Fibroblast of gingiva (primary cell): ENCODE results near the gene HS6ST1.

Experiments
- DNase-seq: peaks from one replicate; pipeline ENCODE4 v3.0.0-alpha.2; 2011; ENCODE audit warnings: low read depth

The HS6ST1 gene, protein sequence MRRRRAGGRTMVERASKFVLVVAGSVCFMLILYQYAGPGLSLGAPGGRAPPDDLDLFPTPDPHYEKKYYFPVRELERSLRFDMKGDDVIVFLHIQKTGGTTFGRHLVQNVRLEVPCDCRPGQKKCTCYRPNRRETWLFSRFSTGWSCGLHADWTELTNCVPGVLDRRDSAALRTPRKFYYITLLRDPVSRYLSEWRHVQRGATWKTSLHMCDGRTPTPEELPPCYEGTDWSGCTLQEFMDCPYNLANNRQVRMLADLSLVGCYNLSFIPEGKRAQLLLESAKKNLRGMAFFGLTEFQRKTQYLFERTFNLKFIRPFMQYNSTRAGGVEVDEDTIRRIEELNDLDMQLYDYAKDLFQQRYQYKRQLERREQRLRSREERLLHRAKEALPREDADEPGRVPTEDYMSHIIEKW

DNA sequence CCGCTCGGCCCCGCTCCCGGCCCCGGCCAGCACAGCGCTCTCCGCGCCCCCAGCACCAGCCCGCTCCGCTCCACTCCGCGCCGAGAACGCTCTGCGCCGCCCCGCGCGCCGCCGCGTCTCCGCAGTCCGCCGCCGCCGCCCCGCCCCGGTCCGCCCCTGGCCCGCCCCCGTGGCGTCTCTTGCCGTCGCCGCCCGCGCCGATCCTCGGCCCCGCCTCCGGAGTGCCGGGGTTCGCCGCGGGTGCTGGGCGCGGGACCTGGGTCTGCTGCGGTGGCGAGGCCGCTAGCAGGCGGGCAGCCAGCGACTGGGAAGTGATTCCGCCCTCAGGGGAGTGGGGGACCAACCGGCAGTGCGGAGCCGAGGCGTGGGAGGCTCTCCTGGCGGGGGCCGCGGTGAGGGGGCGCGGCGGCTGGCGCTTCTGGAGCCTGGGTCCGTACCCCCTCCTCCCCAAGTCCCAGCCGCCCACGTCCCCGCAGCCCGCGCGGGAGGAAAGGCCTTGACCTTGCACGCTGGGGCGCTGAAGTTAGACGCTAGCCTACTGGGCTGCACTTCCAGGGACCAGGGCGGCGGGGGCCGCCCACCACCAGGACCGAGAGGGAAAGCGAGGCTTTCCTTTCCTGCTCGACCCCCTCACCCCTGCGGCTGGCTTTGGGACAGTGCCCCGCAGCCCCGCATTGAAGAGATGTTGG is at the start of gene HS6ST1:
HS6ST1 (minus strand) TSS at position 93 of the 689 bp plus-strand sequence. CDS start 305 bp downstream, outside the sequence.
- peak; percentile 86 for DNase-seq

DNA sequence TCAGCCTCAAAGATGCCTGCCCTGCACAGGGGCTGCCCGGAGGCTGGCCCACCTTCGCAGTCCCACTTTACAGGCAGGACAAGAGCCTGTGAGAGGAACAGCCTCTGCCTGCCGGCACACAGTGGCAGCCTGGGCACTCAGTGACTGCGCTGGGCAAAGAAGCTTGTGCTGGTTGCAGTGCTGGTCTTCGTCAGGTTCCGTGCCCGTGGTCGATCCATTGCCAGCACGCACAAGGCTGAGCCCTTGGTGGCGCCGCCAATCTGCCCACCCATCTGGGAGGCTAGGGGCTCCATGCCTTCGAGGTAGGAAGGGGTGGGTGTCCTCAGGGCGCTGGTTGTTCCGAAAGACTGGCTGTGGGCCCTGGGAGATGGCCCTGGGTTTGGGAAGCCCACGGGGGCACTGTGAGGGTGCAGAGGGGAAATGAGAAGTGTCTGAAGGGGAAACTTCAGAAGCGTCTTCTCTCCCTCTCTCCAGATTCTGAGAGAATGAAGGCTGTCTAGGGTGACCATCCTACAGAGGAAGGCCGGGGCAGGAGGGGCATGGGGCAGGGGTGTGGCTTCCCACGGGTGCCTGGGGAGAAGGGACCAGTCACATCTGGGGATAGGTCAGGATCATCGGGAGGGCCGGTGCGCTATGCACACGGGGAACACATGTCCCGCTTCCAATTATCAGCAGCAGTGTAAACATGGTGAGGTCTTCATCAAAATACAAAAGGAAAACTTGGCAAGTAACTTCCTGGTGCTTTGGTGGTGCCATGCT is 49.1 kb upstream of the HS6ST1 start:
- no peak for DNase-seq

DNA sequence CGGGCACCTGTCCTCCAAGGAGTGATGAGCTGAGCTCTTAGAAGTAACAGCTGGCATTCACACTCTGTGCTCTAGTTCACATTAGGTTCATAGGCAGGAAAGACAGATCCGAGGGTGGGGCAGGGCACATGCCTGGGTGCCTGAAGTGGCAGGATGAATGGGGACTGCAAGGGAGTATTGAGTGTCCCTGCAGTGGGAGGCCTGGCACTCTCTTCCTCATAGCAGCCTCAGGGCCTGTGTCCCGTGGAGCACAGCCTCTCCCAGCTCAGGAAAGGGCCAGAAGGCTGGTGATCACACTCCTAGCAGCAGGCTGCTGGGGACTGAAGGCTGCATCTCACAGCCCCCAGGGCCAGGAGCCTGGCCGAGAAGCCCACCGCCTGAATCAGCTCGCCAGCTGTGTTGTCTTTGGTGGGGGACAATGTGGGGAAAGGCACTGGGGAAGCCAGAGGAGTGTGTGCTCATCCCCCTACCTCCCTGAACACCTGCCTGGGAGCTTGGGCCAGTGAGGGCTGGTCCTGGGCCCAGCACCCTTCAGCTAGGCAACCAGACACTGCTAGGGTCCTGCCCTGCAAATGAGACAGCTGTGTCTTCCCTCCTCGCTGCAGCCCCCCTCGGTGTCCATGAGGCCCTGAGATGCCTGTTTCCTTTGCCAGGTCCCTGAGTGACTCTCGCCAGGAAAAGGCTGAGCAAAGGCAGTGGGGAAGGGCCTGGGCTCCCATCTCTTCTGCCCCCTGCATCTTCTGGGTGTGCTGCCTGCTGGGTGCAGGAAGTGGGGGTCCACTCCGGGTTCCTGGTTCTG is 48.2 kb upstream of the HS6ST1 start:
- no peak for DNase-seq

DNA sequence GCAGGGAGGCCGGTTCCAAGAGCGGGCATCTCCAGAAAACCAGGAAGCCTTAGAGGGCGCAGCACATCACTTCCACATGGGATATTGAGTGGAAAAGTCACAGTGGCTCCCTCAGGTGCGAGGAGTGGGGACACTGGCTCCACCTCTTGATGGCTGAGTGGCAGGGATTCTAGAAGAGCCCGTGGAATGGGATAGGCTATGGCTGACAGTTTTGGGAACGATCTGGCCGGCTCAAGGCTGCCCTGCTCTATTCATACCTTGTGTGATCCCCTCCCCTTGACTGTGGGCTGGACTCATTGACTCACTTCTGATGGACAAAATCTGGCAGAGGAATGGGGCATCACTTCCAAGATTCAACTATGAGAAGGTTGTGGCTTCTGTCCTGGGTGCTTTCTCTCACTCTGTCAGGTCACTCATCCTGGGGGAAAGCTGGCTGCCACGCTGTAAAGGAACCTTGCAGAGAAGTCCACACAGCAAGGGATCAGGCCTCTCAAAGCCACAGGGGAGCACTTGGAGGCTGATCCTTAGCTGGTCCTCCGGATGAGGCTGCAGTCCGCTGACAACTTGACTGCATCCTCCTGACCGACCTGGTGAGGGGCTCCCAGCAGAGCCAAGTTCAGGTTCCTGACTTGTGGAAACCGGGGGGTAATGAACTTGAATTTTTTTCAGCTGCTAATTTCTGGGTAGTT is 46.7 kb upstream of the HS6ST1 start:
- no peak for DNase-seq

DNA sequence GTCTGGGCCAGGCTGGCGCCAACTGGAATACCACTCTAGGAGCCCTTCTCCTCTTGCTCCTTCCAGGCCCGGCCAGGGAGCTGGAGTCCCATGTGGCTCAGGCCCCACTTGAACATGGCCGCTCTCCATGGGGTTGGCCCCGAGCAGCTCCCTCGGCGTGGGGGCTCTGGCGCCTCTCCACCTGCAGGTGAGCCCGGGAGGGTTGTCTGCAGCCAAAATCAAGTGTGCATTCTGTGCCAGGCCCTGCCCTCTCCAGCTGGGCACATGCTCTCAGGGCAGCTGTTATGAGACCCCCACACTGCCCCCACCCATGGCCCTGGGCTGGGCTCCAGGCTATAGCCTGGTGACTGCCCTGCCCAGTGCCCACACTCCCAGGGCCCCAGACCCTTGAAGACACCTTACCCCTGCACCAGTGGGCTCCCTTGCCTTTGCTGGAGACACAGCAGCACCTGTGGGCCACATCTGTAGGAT is 45.8 kb upstream of the HS6ST1 start:
- DNase-seq = no peak

DNA sequence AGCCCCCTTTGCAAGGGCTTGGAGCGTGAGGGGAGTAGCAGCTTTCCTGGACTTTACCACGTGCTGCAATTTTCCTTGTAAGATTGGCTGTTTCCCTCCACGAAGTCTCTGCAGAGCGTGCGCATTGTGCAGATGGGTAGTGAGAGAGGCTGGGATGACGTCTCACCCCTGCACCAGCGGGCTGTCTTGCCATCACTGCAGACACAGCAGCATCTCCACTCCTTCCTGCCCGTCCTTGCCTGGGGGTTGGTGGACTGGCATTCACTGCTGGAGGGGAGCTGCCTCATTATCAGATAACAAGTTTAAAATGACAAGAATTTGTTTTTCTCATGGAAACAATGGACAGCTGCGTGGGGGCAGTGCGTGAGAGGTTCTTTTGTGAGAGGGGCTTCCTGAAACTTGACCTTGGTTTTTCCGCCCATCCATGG is 45.3 kb upstream of the HS6ST1 start:
- DNase-seq = no peak

DNA sequence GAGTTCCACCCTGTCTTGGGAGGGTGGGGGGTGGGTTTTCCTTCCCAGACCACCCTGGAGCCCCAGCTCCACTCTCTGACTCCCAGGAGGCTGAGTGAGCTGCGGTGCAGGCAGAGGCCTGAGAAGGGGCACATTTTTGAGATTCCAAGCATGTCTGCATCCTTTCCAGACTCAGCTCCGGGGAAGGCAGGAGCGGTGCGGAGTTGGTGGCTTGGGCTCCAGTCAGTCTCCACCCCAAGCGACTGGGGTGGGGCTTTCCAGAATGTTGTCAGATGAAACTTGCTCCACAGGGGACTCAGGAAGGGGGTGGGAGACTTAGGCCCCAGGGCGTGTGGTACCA is 44.2 kb upstream of the HS6ST1 start:
- peak; percentile 70 for DNase-seq

DNA sequence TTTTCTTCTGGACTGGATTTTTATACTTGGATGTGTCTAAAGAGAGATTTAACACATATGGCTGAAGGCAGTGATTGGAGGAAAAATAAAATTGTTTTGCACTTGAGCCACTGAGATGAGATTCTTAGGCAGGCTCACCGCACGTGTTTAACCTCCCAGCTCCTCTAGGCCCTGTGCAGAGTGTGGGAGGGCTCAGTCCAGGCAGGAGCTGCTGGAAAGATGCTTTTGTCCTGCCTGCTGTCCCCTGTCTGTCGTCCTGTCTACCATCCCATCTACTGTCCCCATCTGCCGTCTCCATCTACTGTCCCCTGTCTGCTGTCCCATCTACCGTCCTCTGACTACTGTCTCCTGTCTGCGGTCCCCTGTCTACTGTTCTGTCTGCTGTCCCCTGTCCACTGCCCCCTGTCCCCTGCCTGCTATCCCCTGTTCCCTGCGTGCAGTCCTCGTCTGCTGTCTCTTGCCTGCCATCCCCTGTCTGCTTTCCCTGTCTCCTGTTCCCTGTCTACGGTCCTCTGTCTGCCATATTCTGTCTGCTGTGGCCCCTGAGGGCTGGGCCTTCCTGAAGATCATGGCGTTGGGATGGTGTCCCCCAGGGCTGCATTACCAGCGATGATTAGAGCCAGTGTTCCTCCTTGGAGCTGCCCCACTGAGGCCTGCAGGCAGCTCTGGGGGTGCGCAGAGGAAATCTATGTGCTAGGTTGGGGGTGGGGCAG is 43.7 kb upstream of the HS6ST1 start:
- DNase-seq = no peak

DNA sequence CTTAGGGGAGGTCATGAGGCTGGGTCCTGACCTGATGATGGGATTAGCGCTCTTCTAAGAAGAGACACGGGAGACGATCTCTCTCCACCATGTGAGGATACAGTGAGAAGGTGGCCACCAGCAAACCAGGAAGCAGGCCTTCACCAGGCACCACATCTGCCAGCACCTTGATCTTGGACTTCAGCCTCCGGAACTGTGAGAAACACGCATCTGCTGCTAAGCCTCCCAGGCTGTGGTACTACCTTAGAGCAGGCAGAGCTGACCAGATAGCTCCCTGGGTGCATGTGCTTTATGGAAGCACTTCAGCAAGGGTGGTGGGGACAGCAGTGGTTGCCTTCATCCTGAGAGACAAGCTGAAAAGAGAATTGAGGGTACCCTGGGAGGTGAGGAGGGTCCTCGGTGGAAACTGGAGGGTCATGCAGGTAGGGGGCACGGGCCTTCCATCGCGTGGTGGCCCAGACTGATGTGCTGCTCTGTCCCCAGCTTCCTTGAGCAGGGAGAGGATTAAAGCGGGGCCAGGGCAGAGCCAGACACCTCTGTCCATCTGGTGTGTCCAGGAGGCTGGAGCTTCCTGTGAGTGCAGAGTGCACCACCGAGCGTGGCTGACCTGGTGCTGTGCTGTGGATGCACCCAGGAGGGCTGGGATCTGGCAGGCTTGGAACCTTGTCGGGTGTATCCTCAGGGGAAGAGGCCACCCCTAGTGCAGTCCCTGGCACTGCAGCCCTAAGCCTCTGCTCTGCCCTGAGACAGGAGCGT is 42.9 kb upstream of the HS6ST1 start:
- DNase-seq = no peak

DNA sequence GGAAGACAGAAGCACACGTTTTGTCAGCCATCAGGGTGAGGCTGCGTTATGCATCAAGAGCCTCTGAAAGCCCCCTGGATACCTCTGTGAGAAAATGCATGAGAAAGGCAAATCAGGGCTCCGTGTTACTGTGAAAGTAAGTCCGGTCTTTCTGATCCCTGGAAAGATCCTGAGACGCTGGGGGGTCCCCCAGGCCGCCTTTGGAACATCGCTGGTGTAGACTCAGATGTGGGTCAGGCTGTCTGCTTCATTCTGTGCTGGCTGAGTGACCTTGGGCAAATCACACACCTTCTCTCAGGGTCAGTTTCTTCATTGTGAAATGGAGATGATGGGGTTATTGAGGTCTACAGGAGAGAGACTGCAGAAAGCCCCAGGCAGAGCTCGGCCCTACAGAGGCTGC is 42.0 kb upstream of the HS6ST1 start:
- no peak for DNase-seq

DNA sequence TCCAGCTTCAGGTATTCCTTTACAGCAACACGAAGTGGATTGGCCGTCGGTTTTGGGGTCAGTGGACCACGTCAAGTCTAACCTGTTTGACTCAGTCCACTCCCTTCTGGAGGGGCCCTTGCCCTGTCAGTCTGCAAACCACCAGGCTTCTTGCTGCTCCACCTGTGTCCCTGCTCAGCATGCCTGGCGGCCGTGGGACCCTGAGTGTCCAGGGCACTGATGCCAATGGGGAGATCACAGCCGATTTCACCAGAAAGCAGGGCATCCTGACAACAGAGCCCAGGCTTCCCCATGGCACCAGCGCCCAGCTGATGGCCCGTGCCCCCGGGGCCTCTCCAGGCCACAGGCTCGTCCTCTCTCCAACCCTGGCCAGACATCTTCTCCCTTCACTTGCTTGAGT is 41.2 kb upstream of the HS6ST1 start:
- DNase-seq = no peak

DNA sequence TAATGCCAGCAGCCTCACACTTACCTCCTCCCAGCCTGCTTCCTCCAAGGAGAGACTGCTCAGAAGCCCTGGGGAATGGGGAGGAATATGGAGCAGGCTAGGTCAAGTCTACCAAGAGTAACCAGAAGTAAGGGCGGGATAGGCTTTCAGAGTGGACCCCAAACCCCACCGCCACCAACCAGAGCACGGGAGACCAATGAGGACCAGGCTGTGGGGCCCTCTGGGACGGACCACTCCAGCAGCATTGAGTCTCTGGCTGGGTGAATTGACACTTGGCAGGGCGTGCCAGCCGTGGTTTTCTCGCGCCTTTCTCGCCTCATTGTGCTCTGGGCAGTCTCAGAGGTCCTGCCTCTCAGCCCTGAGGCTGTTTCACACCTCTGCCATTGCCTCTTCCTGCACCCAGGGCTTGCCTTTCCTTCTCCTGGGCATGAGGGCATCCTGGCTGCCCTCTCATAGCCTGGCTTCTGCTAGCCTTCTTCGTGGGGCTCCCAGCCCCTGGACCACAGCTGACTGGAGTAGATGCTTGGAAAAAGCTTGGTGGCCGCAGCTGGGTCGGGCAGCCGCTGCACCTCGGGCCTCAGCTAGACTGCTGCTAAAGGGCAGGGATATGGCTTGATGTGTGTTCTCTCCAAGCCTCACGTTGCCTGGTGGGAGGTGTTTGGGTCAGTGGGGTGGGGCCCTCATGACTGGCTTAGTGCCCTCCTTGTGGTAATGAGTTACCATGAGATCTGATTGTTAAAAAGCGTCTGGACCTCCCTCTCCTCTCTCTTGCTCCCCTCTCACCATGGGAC is 40.5 kb upstream of the HS6ST1 start:
- DNase-seq = no peak

DNA sequence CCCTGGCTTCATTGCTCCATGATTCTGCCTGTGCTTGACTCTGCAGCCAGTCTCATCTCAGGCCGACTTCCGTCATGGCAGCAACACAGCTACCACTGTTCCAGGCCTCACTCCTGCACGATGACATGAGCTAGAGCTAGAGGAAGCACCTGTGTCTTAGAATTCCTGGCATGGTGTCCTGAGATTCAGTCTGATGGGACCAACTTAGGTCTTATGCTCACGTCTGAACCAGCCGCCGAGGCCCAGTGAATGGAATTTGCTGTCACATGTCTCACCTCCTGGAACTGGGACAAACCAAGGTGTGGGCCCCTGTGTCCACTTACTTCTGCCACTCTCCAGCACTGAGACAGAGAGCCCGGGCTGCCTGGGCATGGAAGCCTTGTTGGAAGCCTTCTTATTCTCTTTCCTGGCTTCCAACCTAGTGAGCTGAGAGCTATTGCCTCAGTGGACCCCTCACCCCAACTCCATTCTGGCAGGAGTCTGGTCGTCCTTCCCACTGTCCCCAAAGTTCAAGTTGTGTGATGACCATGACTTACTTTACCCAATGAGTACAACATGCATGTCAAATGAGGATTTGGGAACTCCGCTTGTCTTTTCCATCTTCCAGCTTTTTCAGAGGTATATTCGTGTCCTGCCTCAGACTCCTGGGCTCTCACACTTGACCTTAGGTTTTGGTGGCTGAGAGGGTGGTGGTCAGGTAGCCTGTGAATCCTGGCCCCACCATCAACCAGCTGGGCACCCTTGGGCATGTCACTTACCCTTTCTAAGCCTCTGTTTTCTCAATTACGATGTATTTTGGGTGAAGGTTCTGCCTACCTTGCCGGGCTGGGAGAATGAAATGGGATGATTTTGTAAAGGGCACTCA is 39.1 kb upstream of the HS6ST1 start:
- no peak for DNase-seq

DNA sequence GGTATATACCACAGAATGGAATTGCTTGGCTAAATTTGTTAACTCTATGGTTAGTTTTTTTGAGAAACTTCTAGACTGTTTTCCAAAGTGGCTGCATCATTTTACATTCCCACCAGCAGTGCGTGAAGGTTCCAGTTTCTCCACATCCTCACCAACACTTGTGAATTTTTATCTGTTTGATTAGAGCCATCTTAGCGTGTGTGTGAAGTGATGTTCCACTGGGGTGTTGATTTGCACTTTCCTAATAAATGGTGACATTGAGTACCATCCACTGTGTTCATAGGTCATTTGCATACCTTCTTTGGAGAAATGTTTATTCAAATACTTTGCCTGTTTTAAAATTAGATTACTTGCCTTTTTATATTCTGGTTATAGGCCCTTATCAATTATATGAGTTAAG is 37.5 kb upstream of the HS6ST1 start:
- no peak for DNase-seq

DNA sequence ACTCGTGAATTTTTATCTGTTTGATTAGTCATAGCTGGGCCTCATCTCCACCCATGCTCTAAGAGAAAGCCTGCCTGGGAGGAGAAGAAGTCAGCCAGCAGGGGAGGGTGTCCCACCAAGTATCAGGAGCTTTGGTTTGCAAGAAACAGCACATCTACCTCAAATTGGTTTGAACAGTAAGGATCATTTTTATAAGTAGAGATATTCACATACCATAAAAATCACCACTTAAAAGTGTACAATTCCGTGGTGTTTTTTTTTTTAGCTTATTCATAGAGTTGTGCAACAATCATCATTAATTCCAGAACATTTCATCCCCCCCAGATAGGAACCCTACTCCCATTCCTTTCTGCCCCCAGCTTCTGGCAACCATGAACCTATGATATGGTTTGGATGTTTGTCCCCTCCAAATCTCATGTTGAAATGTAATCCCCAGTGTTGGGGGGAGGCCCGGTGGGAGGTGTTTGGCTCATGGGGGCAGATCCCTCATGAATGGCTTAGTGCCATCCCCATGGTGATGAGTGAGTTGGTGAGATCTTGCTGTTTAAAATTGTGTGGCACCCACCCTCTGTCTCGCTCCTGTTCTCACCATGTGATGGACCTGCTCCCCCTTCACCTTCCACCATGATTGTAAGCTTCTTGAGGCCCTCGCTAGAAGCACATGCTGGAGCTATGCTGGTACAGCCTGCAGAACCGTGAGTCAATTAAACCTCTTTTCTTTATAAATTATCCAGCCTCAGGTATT is 36.2 kb upstream of the HS6ST1 start:
- peak; percentile 61 for DNase-seq

DNA sequence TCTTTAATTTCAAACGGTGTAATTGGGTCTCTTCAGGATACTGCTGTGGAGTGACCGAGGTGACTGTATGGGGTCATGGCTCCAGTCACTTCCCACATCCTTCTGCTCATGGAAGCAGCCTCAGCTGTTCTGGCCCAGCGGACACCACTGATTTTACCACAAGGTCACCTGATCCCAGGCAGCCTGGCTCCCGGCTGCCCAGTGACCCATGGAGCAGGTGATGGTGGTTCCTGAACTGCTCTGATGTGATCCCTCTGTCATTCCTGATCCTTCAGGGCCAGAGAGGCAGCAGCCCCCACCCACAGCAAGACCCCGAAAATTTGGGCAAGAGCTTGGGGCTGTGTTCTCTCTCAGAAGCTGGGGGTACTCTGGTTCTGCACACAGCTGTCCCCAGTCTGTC is 35.5 kb upstream of the HS6ST1 start:
- no peak for DNase-seq

DNA sequence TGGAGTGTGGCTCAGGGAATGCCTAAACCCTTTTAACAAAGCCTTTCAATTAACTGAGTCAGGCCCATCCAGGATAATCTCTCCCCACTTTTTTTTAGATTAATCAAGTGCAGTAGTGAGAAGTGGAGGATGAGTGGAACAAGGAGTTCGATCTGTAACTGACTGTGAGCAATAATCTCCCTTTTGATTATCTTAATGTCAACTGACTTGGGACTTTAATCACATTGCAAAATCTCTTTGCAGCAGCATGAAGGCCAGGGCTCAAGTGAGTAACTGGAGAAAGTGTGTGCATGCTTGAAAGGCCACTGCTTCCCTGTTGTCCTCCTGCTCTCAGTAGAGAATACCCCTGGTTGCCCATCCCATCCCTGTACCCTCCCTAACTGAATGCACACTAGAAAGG is 32.1 kb upstream of the HS6ST1 start:
- no peak for DNase-seq
